Activated CD8-positive, alpha-beta memory T cell treated with anti-CD3 and anti-CD28 coated beads for 36 hours (primary cell): ENCODE results near the gene SPTLC2. TPM values are rescaled to one million over a fixed set of nuclear protein-coding genes. Genes with fewer than 3 reads are reported as not detected.

ENCODE experiments used
- CTCF ChIA-PET: fragments of 350-600 bp; sonication (Branson Sonifier 250); formaldehyde crosslinking; loops from one replicate; lab custom pipeline; 2021; ENCODE audit warnings: antibody characterized with exemption; lab: Charles Lee
- POLR2A ChIA-PET: fragments of 350-600 bp; sonication (Branson Sonifier 250); formaldehyde crosslinking; loops from one replicate; lab custom pipeline; 2021; ENCODE audit warnings: antibody characterized with exemption; lab: Charles Lee
- total RNA-seq, 2 experiments: library from RNA; stranded (reverse); gene quantifications; one replicate each; pipeline ENCODE4 v1.2.3, GENCODE V29; 2021

SPTLC2 gene
- total RNA-seq, 2 experiments from 2014 or later: 23.4 to 28.7 TPM

- POLR2A ChIA-PET: no interaction called here
- CTCF ChIA-PET: no interaction called here
These were observed 127.4 kb downstream of the SPTLC2 start for GRCh38 chr14:77489041-77489440.

GRCh38 chr14:77488558-77488957 lies 127.9 kb downstream of the SPTLC2 start:
- ChIA-PET CTCF (no interaction called here), POLR2A (no interaction called here)

GRCh38 chr14:77485901-77486678 lies 130.3 kb downstream of the SPTLC2 start:
- POLR2A ChIA-PET: no interaction called here
- CTCF ChIA-PET: no interaction called here

GRCh38 chr14:77485256-77485655 lies 131.2 kb downstream of the SPTLC2 start:
- ChIA-PET POLR2A (no interaction called here), CTCF (no interaction called here)

- POLR2A ChIA-PET: no interaction called here
- CTCF ChIA-PET: no interaction called here
These were observed 134.0 kb downstream of the SPTLC2 start for GRCh38 chr14:77482422-77482821.

- ChIA-PET POLR2A (no interaction called here), CTCF (no interaction called here)
These were observed 137.6 kb downstream of the SPTLC2 start for GRCh38 chr14:77478796-77479195.

GRCh38 chr14:77478029-77478428 lies 138.4 kb downstream of the SPTLC2 start:
- ChIA-PET POLR2A (interaction anchor here (0.6 kb wide), 1 partner anchor 59 kb away, joined by 5 read pairs; no protein-coding TSS in a partner anchor), CTCF (no interaction called here)

- POLR2A ChIA-PET: no interaction called here
- CTCF ChIA-PET: no interaction called here
These were observed 140.9 kb downstream of the SPTLC2 start for GRCh38 chr14:77475432-77476115.

GRCh38 chr14:77474479-77475177 lies 141.8 kb downstream of the SPTLC2 start:
- ChIA-PET CTCF (no interaction called here), POLR2A (no interaction called here)

- ChIA-PET POLR2A (no interaction called here), CTCF (no interaction called here)
These were observed 142.5 kb downstream of the SPTLC2 start for GRCh38 chr14:77473921-77474320.

GRCh38 chr14:77470224-77470870 lies 146.1 kb downstream of the SPTLC2 start:
- POLR2A ChIA-PET: interaction anchor here (0.5 kb wide), 1 partner anchor 10 kb away, joined by 3 read pairs; no protein-coding TSS in a partner anchor
- CTCF ChIA-PET: no interaction called here

- CTCF ChIA-PET: interaction anchor here (1.3 kb wide), 1 partner anchor 18 kb away, joined by 3 read pairs; no protein-coding TSS in a partner anchor
- POLR2A ChIA-PET: no interaction called here
These were observed 146.9 kb downstream of the SPTLC2 start for GRCh38 chr14:77469539-77469938.

GRCh38 chr14:77469067-77469505 lies 147.4 kb downstream of the SPTLC2 start:
- ChIA-PET CTCF (interaction anchor here (1.3 kb wide), 1 partner anchor 18 kb away, joined by 3 read pairs; no protein-coding TSS in a partner anchor), POLR2A (no interaction called here)

GRCh38 chr14:77467801-77468200 lies 148.6 kb downstream of the SPTLC2 start:
- CTCF ChIA-PET: interaction anchor here (1.0 kb wide), 1 partner anchor 224 kb away, joined by 3 read pairs; no protein-coding TSS in a partner anchor

GRCh38 chr14:77459072-77459723 lies 157.2 kb downstream of the SPTLC2 start:
- POLR2A ChIA-PET: interaction anchor here (0.5 to 1.3 kb wide), 5 partner anchors 82 to 435 kb away, joined by 4 to 8 read pairs (median 5); partner anchors contain the start of genes GSTZ1, SAMD15 and TMED8
- CTCF ChIA-PET: interaction anchor here (1.0 to 1.6 kb wide), 5 partner anchors 48 to 249 kb away, joined by 3 to 4 read pairs (median 3); partner anchors contain the start of genes ALKBH1, GSTZ1, POMT2 and SLIRP

More at GRCh38 chr14:77467801-77468200, 148.6 kb downstream of the SPTLC2 start:
- POLR2A ChIA-PET: no interaction called here

- ChIA-PET POLR2A (interaction anchor here (0.5 to 1.3 kb wide), 7 partner anchors 14 to 434 kb away, joined by 3 to 8 read pairs (median 4); partner anchors contain the start of genes GSTZ1, SAMD15 and TMED8), CTCF (interaction anchor here (1.0 to 1.6 kb wide), 5 partner anchors 49 to 250 kb away, joined by 3 to 4 read pairs (median 3); partner anchors contain the start of genes ALKBH1, GSTZ1, POMT2 and SLIRP)
These were observed 158.0 kb downstream of the SPTLC2 start for GRCh38 chr14:77458249-77458950.

GRCh38 chr14:77457522-77458248 lies 158.8 kb downstream of the SPTLC2 start, which contains the start of the genes AHSA1 and VIPAS39:
AHSA1 (plus strand) TSS chr14:77458093; CDS start chr14:77458190, 97 bp downstream.
VIPAS39 (minus strand) TSS chr14:77457601; CDS start chr14:77454102, 3,499 bp downstream.
- ChIA-PET POLR2A (interaction anchor here (0.7 to 1.3 kb wide), 3 partner anchors 81 to 281 kb away, joined by 3 to 5 read pairs (median 4); partner anchors contain the start of genes SAMD15 and TMED8), CTCF (no interaction called here)
